ENCODE data around the gene CHN1. TPM values are rescaled to one million over a fixed set of nuclear protein-coding genes. Genes with fewer than 3 reads are reported as not detected.

Gene CHN1
- polyA plus RNA-seq, 1 of the 3 experiments (the other 2 are of a cell fraction) = 31.6 TPM

GRCh38 chr2:174821628-174822027 lies 183.6 kb downstream of the CHN1 start (continued):
- no peak for TF ChIP-seq TAF1 (IDR thresholded peaks at IDR 0.05; ENCODE audit: borderline replicate concordance, low read depth, low read length)

- no peak overlapping the region for H3K4me2 ChIP-seq
- H3K27me3 ChIP-seq (ENCODE audit: insufficient read depth) = no peaks in the 10 kb centered on the region
- H2AFZ ChIP-seq (ENCODE audit: low read depth) = no peak overlapping the region
- no peak overlapping the region for H3K27ac ChIP-seq (ENCODE audit: low read depth in 2 of 2, low read length in 1 of 2)
- no peaks in the 10 kb centered on the region for H3F3A ChIP-seq (replicated peaks; ENCODE audit: insufficient read depth)
- TF ChIP-seq CHD2 (IDR thresholded peaks at IDR 0.05; ENCODE audit: low read length, partially characterized antibody) = no peak
- TF ChIP-seq GATA2 (CRISPR knock-in tag; IDR thresholded peaks at IDR 0.05) = no peak
- no peak for TF ChIP-seq SMC3 (IDR thresholded peaks at IDR 0.05; ENCODE audit: low read depth, low read length)
- TF ChIP-seq ZBTB33 (IDR thresholded peaks at IDR 0.05; ENCODE audit: borderline replicate concordance, low read depth) = no peak
- TF ChIP-seq TAF1 (IDR thresholded peaks at IDR 0.05; ENCODE audit: borderline replicate concordance, low read depth, low read length) = no peak
- no peak for TF ChIP-seq POLR2AphosphoS5 (IDR thresholded peaks at IDR 0.05; ENCODE audit: low read depth, low read length)
- no peak for TF ChIP-seq FOXM1 (IDR thresholded peaks at IDR 0.05; ENCODE audit: low read depth)
- no peak for TF ChIP-seq ELF1 (IDR thresholded peaks at IDR 0.05)
- no peak for TF ChIP-seq FOXJ3 (CRISPR knock-in tag; IDR thresholded peaks at IDR 0.05)
- no peak for TF ChIP-seq RFX5 (IDR thresholded peaks at IDR 0.05; ENCODE audit: low read length)
- no peak for TF ChIP-seq USF2 (IDR thresholded peaks at IDR 0.05; ENCODE audit: borderline replicate concordance, low read depth, low read length)
- TF ChIP-seq EP300 (IDR thresholded peaks at IDR 0.05; ENCODE audit: borderline replicate concordance in 1 of 2, low read depth in 1 of 2, low read length in 1 of 2) = no peak
- TF ChIP-seq MEF2A (IDR thresholded peaks at IDR 0.05; ENCODE audit: borderline replicate concordance, low read depth) = no peak
- TF ChIP-seq PBX3 (IDR thresholded peaks at IDR 0.05) = no peak
- DNase-seq = no peak
- H3K4me3 ChIP-seq (ENCODE audit: low read depth in 2 of 2, low read length in 1 of 2) = no peak overlapping the region
- H3K9me2 ChIP-seq = no peaks in the 10 kb centered on the region
- WGBS (ENCODE audit: low lambda C conversion rate) = 98% methylated on average over 6 of the region's 6 CpGs
- peaks cover 5 to 6% of the 10 kb centered on the region in 2 experiments; a peak in 1 of 4 replicates for H3K4me1 ChIP-seq (ENCODE audit: control insufficient read depth in 1 of 2, insufficient read depth in 2 of 2, low read depth in 1 of 2, low read length in 1 of 2)
- H3K9me3 ChIP-seq = no peaks in the 10 kb centered on the region
- H3K36me3 ChIP-seq (replicated peaks in 1 of 2; ENCODE audit: control insufficient read depth in 1 of 2, insufficient read depth in 2 of 2, low read length in 1 of 2) = peaks cover 12 to 27% of the 10 kb centered on the region in 2 experiments
- CTCF ChIA-PET = no interaction called here
- POLR2A ChIA-PET = no interaction called here
- no peaks in the 10 kb centered on the region for H4K20me1 ChIP-seq (ENCODE audit: insufficient read depth)
- H3K79me2 ChIP-seq (ENCODE audit: insufficient read depth) = no peaks in the 10 kb centered on the region; the same call in 1 of the 2 replicates
- H3K9ac ChIP-seq = no peak overlapping the region
Observed at GRCh38 chr2:174820361-174820760, 184.8 kb downstream of the CHN1 start.
